GM21360 (cell line): ENCODE results near the gene STRIP2.
"Not testable (repeated sequence)": the region's sequence is repeated elsewhere in the genome, so short reads cannot be mapped to it uniquely, and the experiment has no call there.

Source experiments
- ATAC-seq: cut with Tn5 transposase; IDR thresholded peaks from one replicate; pipeline ENCODE4 v1.9.1; 2021; ENCODE audit warnings: mild to moderate bottlenecking, moderate library complexity; ENCODE audit not compliant: unreplicated experiment

STRIP2 gene

GRCh38 chr7:129525225-129525862 is 91.1 kb downstream of the STRIP2 start:
- ATAC-seq = no peak

- no peak for ATAC-seq
These were observed 95.4 kb downstream of the STRIP2 start for GRCh38 chr7:129529643-129530042.

DNA sequence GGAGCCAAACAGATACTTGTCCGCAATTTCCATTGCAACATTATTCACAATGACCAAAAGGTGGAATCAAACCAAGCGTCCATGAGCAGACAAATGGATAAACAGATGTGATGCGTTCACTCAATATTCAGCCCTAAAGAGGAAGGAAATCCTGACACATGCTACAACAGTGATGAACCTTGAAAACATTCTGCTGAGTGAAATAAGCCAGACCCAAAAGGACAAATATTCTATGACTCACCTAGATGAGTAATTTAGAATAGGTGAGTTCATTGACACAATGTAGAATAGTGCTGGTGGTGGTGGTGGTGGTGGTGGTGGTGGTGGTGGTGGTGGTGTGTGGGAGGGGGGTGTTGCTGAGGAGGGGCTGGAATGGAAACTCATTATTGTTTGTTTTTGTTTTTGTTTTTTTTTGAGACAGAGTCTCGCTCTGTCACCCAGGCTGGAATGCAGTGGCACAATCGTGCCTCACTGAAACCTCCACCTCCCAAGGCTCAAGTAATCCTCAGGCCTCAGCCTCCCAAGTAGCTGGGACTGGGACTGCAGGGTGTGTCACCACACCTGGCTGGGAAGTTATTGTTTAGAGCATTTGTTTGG is 96.7 kb downstream of the STRIP2 start:
- ATAC-seq = no peak

GRCh38 chr7:129531721-129532120 is 97.5 kb downstream of the STRIP2 start:
- no peak for ATAC-seq

GRCh38 chr7:129532375-129532774 is 98.1 kb downstream of the STRIP2 start:
- ATAC-seq = no peak

GRCh38 chr7:129534558-129535274 is 100.5 kb downstream of the STRIP2 start:
- not testable (repeated sequence) for ATAC-seq

DNA sequence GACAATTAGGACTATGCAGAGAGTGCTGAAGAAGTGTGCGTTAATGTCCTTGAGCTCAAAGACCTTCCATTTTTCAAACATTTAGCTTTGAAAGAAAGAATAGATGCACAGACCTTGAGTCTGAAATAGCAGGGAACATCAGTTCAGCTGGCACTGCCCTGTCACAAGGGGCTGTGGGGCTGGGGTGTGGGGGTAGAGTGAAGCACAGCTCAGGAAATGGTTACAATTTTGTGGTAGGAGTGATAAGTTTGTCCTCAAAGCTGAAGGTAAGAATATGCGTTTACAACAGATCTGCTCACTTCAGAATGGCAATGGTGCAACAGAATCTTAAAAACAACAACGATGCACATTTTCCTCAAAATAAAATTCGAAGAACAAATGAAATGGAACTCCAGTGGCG is 101.7 kb downstream of the STRIP2 start:
- ATAC-seq = no peak

DNA sequence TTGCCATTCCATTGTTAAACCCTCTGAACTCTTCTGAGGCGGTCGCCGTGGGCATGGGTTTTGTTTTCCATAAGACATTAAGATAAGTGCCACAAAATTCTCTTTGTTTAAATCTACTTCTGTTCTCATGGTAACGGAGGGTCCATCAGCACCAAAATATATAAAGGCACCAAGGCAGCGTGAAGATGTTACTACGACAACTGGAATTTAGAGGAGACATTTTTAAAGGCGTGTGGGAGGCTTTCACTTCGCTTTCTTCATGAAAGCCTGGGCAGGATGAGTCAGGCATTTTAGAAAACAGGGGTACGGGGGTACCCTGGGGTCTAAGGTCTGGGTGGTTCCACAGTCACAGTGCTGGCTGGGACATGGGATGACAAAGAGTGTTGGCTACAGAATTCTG is 102.1 kb downstream of the STRIP2 start:
- ATAC-seq = no peak
